ENCODE results near the gene AVEN.

DNA sequence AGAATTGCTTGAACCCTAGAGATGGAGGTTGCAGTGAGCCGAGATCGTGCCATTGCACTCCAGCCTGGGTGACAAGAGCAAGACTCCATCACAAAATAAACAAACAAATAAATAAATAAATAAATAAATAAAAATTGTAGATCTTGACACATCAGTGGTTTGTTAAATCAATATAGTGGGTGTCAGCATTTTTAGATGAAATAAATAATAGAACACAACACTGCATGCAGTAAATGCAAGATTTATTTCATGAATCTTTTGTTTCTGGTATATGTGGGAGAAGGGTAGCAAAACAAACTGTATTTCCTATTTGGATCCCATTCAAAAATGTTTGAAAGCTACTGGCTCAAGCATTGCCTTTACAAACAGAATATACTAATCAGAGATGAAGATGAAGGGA, 106.3 kb downstream of the AVEN start:
- no peak for TF ChIP-seq POLR2A (IDR thresholded peaks at IDR 0.05)
- TF ChIP-seq, protein P1, sequence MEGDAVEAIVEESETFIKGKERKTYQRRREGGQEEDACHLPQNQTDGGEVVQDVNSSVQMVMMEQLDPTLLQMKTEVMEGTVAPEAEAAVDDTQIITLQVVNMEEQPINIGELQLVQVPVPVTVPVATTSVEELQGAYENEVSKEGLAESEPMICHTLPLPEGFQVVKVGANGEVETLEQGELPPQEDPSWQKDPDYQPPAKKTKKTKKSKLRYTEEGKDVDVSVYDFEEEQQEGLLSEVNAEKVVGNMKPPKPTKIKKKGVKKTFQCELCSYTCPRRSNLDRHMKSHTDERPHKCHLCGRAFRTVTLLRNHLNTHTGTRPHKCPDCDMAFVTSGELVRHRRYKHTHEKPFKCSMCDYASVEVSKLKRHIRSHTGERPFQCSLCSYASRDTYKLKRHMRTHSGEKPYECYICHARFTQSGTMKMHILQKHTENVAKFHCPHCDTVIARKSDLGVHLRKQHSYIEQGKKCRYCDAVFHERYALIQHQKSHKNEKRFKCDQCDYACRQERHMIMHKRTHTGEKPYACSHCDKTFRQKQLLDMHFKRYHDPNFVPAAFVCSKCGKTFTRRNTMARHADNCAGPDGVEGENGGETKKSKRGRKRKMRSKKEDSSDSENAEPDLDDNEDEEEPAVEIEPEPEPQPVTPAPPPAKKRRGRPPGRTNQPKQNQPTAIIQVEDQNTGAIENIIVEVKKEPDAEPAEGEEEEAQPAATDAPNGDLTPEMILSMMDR (IDR thresholded peaks at IDR 0.05): no peak

All from uterus (tissue), 2 donors.